ENCODE results near the gene NOTCH2.

The NOTCH2 gene

GRCh38 chr1:119898981-119899720 is 170.3 kb downstream of the NOTCH2 start:
- no peak for DNase-seq

GRCh38 chr1:119898530-119898929 is 170.9 kb downstream of the NOTCH2 start:
- DNase-seq: no peak

GRCh38 chr1:119896303-119896702 is 173.2 kb downstream of the NOTCH2 start, which contains the start of gene ADAM30:
TSS of gene ADAM30 (minus strand) at chr1:119896515. CDS start at chr1:119896336, 179 bp downstream.
- no peak for DNase-seq

GRCh38 chr1:119895102-119895501 is 174.4 kb downstream of the NOTCH2 start:
- DNase-seq: no peak

- no peak for DNase-seq
Measured at GRCh38 chr1:119893827-119894700, 175.4 kb downstream of the NOTCH2 start.

GRCh38 chr1:119893238-119893791 is 176.1 kb downstream of the NOTCH2 start:
- DNase-seq: no peak

- no peak for DNase-seq
Measured at GRCh38 chr1:119891386-119891785, 178.1 kb downstream of the NOTCH2 start.

GRCh38 chr1:119888476-119888875 is 181.0 kb downstream of the NOTCH2 start:
- no peak for DNase-seq

GRCh38 chr1:119887427-119887826 is 182.0 kb downstream of the NOTCH2 start:
- no peak for DNase-seq

- no peak for DNase-seq
Measured at GRCh38 chr1:119885903-119886783, 183.3 kb downstream of the NOTCH2 start.

GRCh38 chr1:119884711-119885110 is 184.8 kb downstream of the NOTCH2 start:
- DNase-seq: no peak

- DNase-seq: no peak
Measured at GRCh38 chr1:119883826-119884225, 185.6 kb downstream of the NOTCH2 start.

- no peak for DNase-seq
Measured at GRCh38 chr1:119882132-119883049, 187.1 kb downstream of the NOTCH2 start.

- no peak for DNase-seq
Measured at GRCh38 chr1:119879510-119880434, 189.7 kb downstream of the NOTCH2 start.

- no peak for DNase-seq
Measured at GRCh38 chr1:119878171-119878570, 191.3 kb downstream of the NOTCH2 start.

GRCh38 chr1:119874186-119874585 is 195.3 kb downstream of the NOTCH2 start:
- no peak for DNase-seq

- no peak for DNase-seq
Measured at GRCh38 chr1:119873135-119874015, 196.1 kb downstream of the NOTCH2 start.

GRCh38 chr1:119871881-119872280 is 197.6 kb downstream of the NOTCH2 start:
- no peak for DNase-seq

GRCh38 chr1:119870917-119871596 is 198.4 kb downstream of the NOTCH2 start:
- DNase-seq: peak; percentile 5

Data from GF-D8 (cell line).